Activated T-cell treated with anti-CD3 and anti-CD28 coated beads, Interleukin-2, amount 50 U/mL, for 4 hours (primary cell): ENCODE data around the gene FALEC. TPM values are rescaled to one million over a fixed set of nuclear protein-coding genes. Genes with fewer than 3 reads are reported as not detected.
"Not testable (repeated sequence)": the region's sequence is repeated elsewhere in the genome, so short reads cannot be mapped to it uniquely, and the experiment has no call there.

Experiments used
- ATAC-seq, 2 donors: fragments of 200-7000 bp; cut with Tn5 transposase; one replicate each; pipeline ENCODE4 v1.10.0; 2021
- DNase-seq: peaks from one replicate; pipeline ENCODE4 v3.0.0-alpha.2; 2020
- H3K27me3 Mint-ChIP-seq: one replicate; pipeline ENCODE4 v1.8.0; 2021; ENCODE audit warnings: low read depth, mixed read lengths
- H3K36me3 Mint-ChIP-seq: one replicate; pipeline ENCODE4 v1.8.0; 2022; ENCODE audit warnings: mixed read lengths; ENCODE audit not compliant: insufficient read depth
- H3K4me1 Mint-ChIP-seq: one replicate; pipeline ENCODE4 v1.8.0; 2021; ENCODE audit warnings: low read depth, mixed read lengths
- H3K4me3 Mint-ChIP-seq: one replicate; pipeline ENCODE4 v1.8.0; 2021; ENCODE audit warnings: mild to moderate bottlenecking, moderate library complexity, mixed read lengths
- H3K9me3 Mint-ChIP-seq: one replicate; pipeline ENCODE4 v1.8.0; 2021; ENCODE audit warnings: mixed read lengths
- total RNA-seq, 3 donors: library from RNA; stranded (reverse); gene quantifications; one replicate each; pipeline ENCODE4 v1.2.1, GENCODE V29; 2021

Gene FALEC
- total RNA-seq, 3 donors from 2014 or later: 0.40 TPM; not detected in 2

DNA sequence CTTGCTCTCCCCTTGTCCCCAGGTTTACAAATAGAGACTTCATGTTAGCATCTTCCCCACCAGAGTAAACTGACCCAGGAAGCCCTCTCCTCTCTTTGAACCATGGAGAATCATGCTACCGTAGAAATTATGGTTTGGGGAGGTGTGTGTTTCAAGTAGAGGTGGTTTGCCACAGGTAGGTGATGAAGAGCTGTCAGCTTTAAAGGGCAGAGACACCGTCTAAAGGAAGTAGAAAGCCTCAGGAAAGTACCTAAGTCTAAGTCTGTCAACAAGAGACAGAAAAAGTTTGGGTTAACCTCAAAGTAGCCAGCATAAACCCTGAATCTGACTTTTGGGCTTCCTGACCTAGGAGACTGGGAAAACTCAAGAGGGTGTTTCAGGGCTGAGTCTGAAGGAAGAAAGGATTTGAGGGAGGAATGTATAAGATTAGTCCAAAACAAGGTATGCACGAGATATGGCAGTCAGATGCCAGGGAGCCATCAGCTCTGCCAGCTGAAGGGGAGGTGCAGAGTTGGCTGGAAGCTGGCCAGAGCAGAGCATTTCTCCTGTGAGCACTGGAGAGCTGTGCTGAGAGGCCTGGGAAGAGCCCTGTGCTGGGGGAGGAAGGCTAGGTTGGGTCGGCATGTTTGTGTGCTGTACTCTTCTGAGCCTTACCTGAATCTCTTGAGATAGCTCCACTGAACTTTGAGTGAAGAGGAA lies 47.9 kb downstream of the FALEC start:
- peaks cover 76% of the 10 kb centered on the region for H3K4me1 Mint-ChIP-seq
- peak overlapping the region; percentile 96 for H3K4me3 Mint-ChIP-seq
- no peaks in the 10 kb centered on the region for H3K27me3 Mint-ChIP-seq
- H3K9me3 Mint-ChIP-seq: no peaks in the 10 kb centered on the region
- DNase-seq (no peak), ATAC-seq (peak; percentile 39)
- peaks cover 3% of the 10 kb centered on the region for H3K36me3 Mint-ChIP-seq

DNA sequence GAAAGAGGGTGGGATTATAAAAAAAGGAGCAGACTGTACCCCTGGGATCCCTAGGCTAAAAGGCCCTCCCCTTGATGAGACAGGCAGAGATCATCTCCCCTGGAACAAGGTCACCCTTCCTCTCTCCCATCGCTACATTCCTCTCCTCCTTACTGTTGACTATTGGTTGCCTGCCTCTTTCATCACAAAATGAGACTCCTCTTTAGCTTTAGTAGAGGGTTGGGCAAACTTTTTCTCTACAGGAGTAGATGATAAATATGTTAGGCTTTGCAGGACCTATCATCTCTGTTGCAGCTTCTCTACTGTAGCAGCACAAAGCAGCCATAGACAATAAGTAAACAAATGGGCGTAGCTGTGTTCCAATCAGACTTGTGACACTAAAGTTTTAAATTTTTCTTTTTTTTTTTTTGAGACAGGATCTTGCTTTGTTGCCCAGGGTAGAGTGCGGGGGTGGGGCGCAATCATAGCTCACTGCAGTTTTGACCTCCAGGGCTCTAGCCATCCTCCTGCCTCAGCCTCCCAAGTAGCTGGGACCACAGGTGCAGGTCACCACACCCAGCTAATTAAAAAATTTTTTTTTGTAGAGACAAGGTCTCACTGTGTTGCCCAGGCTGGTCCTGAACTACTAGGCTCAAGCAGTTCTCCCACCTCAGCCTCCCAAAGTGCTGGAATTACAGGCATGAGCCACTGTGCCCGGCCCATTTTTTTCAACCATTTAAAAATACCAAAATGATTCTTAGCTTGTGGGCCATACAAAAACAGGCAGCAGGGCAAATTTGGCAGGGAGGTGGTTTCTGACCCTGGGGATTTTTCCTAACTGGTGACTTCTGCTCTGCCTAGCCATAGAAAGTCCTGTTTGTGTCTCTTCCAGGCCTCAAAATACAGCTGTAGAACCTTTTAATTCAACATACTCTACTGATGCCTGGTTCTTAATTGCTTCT lies 48.8 kb downstream of the FALEC start:
- H3K9me3 Mint-ChIP-seq: no peaks in the 10 kb centered on the region
- no peaks in the 10 kb centered on the region for H3K27me3 Mint-ChIP-seq
- ATAC-seq: no peak
- peak overlapping the region; percentile 96 for H3K4me3 Mint-ChIP-seq
- no peak for DNase-seq
- peaks cover 84% of the 10 kb centered on the region for H3K4me1 Mint-ChIP-seq
- peaks cover 3% of the 10 kb centered on the region for H3K36me3 Mint-ChIP-seq

DNA sequence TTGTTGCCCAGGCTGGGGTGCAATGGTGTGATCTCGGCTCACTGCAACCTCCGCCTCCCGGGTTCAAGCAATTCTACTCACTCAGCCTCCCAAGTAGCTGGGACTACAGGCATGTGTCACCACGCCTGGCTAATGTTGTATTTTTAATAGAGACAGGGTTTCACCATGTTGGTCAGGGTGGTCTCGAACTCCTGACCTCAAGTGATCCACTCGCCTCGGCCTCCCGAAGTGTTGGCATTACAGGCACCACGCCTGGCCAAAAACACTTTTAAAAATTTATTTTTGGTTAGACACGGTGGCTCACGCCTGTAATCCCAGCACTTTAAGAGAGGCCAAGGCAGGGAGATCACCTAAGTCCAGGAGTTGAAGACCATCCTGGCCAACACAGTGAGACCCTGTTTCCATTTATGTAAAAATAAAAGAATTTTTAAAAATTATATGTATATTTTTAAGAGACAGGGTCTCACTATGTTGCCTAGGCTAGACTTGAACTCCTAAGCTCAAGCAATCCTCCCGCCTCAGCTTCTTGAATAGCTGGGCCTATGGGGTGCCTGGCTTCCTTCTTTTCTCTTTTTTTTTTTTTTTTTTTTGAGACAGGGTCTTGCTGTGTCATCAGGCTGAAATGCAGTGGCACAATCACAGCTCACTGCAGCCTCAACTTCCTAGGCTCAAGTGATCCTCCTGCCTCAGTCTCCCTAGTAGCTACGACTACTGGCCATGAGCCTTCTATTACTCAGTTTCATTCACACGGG lies 49.9 kb downstream of the FALEC start:
- Mint-ChIP-seq H3K36me3 (peaks cover 10% of the 10 kb centered on the region), H3K4me3 (peak overlapping the region; percentile 21), H3K4me1 (peaks cover 89% of the 10 kb centered on the region)
- ATAC-seq, DNase-seq, H3K9me3 Mint-ChIP-seq, H3K27me3 Mint-ChIP-seq: not testable (repeated sequence)

DNA sequence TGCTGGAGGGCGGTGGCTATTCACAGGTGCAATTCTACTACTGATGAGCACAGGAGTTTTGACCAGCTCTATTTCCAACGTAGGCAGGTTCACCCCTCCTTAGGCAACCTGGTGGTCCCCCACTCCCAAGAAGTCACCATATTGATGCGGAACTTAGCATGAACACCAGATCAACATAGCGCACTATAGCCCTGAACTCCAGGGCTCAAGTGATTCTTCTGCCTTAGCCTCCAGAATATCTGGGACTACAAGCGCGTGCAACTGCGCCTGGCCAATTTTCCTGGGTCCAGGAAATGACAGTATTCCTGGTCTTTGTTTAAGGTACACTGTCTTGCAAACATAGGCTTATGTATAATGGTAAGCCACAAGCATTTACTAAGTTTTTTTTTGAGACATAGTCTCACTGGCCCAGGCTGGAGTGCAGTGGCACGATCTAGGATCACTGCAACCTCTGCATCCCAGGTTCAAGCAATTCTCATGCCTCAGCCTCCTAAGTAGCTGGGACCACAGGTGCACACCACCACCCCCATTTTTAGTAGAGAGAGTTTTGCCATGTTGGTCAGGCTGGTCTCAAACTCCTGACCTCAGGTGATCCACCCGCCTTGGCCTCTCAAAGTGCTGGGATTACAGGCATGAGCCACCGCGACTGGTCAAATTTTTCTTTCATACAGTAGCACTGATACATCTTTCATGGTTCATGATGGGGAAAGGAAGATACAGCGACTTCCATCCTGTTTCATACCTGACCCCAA lies 51.2 kb downstream of the FALEC start:
- Mint-ChIP-seq H3K9me3 (no peaks in the 10 kb centered on the region), H3K4me3 (peak overlapping the region; percentile 79), H3K36me3 (peaks cover 13% of the 10 kb centered on the region), H3K4me1 (peaks cover 90% of the 10 kb centered on the region), H3K27me3 (no peaks in the 10 kb centered on the region)
- no peak for ATAC-seq
- DNase-seq: no peak

DNA sequence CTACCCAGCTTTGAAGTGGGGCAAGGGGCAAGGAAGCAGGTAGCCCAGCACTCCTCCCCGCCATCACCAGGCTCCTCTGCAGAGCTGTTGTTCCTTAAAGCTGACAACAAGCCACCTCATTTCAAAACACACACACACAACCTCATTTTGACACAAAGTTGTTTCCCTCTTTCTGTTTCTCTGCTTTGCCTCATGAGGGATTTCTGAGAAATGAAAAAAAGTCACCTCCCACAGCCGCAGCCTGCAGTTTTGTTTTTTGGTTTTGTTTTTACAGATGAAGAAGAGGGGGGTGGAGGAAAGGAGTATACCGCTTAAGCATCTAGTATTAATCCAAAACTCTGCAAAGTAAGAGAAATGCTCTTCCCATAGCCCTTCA lies 51.8 kb downstream of the FALEC start:
- peak; percentile 35 for DNase-seq
- H3K36me3 Mint-ChIP-seq: peaks cover 13% of the 10 kb centered on the region
- no peaks in the 10 kb centered on the region for H3K9me3 Mint-ChIP-seq
- peaks cover 93% of the 10 kb centered on the region for H3K4me1 Mint-ChIP-seq
- H3K27me3 Mint-ChIP-seq: no peaks in the 10 kb centered on the region
- peak overlapping the region; percentile 79 for H3K4me3 Mint-ChIP-seq
- peak; percentile 48 to 49 for ATAC-seq

DNA sequence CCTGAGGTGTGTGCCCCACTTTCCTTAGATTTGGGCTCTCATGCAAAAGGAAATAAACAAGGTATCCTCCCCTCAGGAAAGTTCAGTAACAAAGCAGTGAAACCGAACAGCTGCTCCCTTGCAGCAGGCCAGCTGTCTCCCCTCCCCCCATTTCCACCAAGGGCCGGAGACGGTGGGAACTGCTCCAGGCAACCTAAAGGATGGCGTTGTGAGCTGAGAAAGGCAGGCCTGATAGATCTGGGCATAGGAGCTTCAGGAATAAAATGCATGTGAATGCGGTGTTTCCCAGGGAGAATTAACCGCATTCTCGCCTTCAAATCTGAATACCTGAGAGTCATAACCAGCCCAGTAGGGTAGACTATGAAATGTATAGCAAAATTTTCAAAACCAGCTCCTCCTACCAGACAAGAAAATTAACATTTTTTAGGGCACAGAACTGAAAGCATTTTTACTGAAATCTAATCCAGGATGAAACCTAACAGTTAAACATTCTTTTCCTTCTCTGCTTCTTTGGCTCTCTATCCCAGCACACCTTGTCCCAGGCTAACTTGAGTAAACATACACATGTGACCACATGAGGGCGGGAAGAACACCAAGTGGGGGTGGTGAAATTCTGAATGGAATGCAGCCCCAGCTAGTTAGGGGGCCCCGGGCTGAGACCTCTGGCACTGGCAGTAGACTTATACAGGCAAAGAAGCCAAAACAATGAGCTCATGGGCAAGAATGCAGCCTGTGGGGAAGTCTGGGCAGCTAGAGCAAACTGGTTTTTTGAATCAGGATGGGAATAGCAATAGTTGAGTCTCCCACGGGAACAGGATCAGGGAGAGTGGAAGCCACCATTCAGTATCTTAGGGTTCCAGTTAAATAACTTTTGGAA lies 52.4 kb downstream of the FALEC start:
- Mint-ChIP-seq H3K27me3 (no peaks in the 10 kb centered on the region), H3K9me3 (no peaks in the 10 kb centered on the region), H3K4me1 (peaks cover 91% of the 10 kb centered on the region), H3K4me3 (peak overlapping the region; percentile 79), H3K36me3 (peaks cover 19% of the 10 kb centered on the region)
- ATAC-seq (peak; percentile 41 to 50), DNase-seq (no peak)

DNA sequence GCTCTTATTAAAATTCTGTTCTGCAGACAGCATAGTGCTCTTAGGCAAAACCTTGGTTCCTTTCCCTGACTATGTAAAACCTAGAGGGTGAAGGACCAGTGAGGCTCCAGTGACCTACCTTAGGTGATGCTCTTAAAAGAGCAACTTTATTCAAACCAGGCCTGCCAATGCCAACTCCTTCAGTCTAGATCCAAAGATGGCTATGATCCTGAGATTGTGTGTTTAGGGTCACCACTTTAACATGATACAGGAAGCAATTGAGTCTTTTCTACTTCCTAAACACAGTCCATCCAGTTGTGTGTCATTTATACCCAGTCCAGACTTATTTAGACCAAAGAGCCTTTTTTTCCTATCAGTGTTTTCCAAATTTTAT lies 53.0 kb downstream of the FALEC start:
- no peaks in the 10 kb centered on the region for H3K27me3 Mint-ChIP-seq
- ATAC-seq (no peak), DNase-seq (no peak)
- peaks cover 91% of the 10 kb centered on the region for H3K4me1 Mint-ChIP-seq
- peaks cover 25% of the 10 kb centered on the region for H3K36me3 Mint-ChIP-seq
- no peaks in the 10 kb centered on the region for H3K9me3 Mint-ChIP-seq
- peak overlapping the region; percentile 79 for H3K4me3 Mint-ChIP-seq

DNA sequence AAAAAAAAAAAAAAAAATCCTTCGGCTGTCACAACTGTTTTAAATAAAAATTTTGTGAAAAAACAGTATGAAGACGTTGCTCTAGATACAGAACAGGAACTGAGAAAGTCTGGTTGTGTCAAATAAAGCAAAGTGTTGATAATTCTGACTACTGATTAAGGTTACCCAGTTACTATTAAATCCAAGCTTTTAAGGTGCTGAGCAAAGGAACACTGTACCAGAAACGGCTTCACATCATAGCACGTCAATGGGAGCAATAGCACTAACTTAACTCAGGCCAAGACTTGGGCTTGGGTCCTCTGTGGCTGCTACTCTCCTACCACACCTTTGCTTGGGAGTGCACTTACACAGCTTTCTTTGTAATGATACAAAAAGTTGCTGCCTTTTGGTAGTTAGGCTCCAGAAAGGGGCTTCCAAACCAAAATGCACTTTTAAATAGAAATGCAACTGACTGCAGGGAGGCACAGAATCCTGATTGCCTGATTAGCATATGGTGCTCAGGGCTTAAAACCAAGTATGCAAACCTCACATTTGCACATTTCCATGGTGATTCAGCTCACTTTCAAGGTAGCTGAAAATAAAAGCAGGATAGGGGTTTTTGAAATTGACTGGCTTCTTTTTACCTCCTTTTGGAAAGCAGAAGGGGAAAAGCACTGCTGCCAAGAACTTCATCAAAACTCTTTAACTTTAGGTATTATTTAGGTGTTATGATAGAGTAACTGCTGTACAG lies 57.5 kb downstream of the FALEC start:
- Mint-ChIP-seq H3K4me1 (peaks cover 67% of the 10 kb centered on the region), H3K27me3 (no peaks in the 10 kb centered on the region), H3K4me3 (peak overlapping the region; percentile 97), H3K9me3 (no peaks in the 10 kb centered on the region), H3K36me3 (peaks cover 65% of the 10 kb centered on the region)
- ATAC-seq: peak; percentile 26 to 27
- DNase-seq: no peak

DNA sequence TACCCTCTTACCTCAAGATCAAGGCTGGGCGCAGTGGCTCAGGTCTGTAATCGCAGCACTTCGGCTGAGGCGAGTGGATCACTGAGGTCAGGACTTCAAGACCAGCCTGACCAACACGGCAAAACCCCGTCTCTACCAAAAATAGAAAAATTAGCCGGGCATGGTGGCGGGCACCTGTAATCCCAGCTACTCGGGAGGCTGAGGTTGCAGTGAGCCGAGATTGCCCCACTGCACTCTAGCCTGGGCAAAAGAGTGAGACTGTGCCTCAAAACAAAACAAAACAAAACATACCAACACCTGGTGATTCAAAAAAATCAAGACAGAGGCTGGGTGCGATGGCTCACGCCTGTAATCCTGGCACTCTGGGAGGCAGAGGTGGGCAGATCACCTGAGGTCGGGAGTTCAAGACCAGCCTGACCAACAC lies 58.1 kb downstream of the FALEC start:
- not testable (repeated sequence) for H3K27me3 Mint-ChIP-seq, H3K9me3 Mint-ChIP-seq, DNase-seq
- peaks cover 62% of the 10 kb centered on the region for H3K4me1 Mint-ChIP-seq
- H3K36me3 Mint-ChIP-seq: peaks cover 71% of the 10 kb centered on the region
- peak; percentile 9 to 10 for ATAC-seq
- peak overlapping the region; percentile 97 for H3K4me3 Mint-ChIP-seq

DNA sequence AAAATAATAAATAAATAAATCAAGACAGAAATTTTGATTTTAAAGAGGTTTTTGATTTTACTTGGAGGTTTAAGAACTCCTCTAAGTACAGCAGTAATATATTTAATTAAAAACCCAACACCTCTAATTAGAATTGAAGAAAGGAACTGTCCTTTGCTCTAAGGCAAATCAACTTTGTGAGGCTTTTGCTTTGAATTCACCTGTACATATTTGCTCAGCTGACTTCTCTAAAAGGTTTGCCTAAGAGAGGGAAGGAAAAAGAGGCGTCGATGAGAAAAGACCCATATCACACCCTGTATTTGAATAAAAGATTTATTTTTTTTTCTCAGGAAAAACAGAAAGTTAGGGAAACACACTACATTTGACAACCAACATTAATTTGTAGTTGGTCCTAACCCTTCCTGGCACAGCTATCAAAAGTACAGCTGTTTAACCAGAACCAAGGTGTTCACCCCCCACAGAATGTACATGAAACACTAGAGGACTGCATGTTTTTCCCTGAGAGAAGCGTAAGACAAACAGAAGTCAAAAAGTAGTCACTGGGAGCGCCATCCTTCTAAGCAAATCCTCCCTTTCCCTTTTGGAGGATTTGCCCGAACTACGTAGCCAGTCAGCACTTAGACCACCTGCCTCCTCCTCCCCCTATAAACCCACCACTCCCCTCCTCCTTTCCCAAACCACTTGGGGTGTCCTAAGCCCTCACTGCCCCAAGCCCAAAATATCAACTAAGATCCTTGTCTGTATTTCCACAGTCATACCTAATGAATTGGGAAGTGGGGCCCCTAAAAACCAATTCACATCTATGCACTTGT lies 58.9 kb downstream of the FALEC start:
- DNase-seq: no peak

DNA sequence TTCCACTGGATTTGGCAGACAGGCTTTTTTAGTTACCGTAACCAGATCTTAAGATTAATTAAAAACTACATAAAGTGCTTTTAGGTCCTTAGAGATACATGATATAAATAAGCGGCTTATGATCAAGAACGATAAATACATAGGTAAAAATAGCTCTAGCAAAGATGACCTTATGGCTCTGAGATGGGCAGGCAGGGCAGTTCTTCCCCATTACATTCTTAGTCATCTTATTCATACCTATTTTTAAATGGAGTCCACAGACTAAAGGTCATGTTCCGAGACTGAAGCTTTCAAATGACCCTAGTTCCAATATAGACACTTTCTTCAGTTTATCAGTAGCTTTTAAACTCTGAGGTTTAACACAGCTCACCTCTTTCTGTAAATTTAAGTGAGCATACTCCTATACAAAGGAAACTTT lies 59.5 kb downstream of the FALEC start:
- Mint-ChIP-seq H3K27me3 (no peaks in the 10 kb centered on the region), H3K36me3 (peaks cover 69% of the 10 kb centered on the region), H3K9me3 (no peaks in the 10 kb centered on the region), H3K4me3 (peak overlapping the region; percentile 97), H3K4me1 (peaks cover 49% of the 10 kb centered on the region)
- no peak for DNase-seq
- no peak for ATAC-seq

More for the DNA sequence above, 58.9 kb downstream of the FALEC start:
- H3K4me1 Mint-ChIP-seq: peaks cover 53% of the 10 kb centered on the region
- H3K36me3 Mint-ChIP-seq: peaks cover 74% of the 10 kb centered on the region
- no peaks in the 10 kb centered on the region for H3K27me3 Mint-ChIP-seq
- no peaks in the 10 kb centered on the region for H3K9me3 Mint-ChIP-seq
- no peak for ATAC-seq
- peak overlapping the region; percentile 97 for H3K4me3 Mint-ChIP-seq
